HG03060 (cell line): ENCODE measurements around the gene NAT14.

Experiments
- ATAC-seq: cut with Tn5 transposase; IDR thresholded peaks from one replicate; pipeline ENCODE4 v1.9.1; 2021; ENCODE audit warnings: low read depth, moderate number of reproducible peaks; ENCODE audit not compliant: unreplicated experiment

NAT14 gene

GRCh38 chr19:55498246-55498840 is 13.4 kb downstream of the NAT14 start:
- no peak for ATAC-seq

- ATAC-seq: no peak
These were observed 15.5 kb downstream of the NAT14 start for GRCh38 chr19:55500368-55500952.

- no peak for ATAC-seq
These were observed 17.4 kb downstream of the NAT14 start for GRCh38 chr19:55502197-55502952.

- ATAC-seq: no peak
These were observed 18.1 kb downstream of the NAT14 start for GRCh38 chr19:55503157-55503501.

GRCh38 chr19:55503502-55504251 is 18.7 kb downstream of the NAT14 start:
- ATAC-seq: no peak

- ATAC-seq: no peak
These were observed 19.2 kb downstream of the NAT14 start for GRCh38 chr19:55504252-55504603.

- ATAC-seq: no peak
These were observed 20.0 kb downstream of the NAT14 start for GRCh38 chr19:55504981-55505380.

GRCh38 chr19:55508120-55508519 is 23.1 kb downstream of the NAT14 start:
- no peak for ATAC-seq

- ATAC-seq: peak; percentile 69
These were observed 32.1 kb downstream of the NAT14 start for GRCh38 chr19:55516878-55517620.

- ATAC-seq: no peak
These were observed 34.7 kb downstream of the NAT14 start for GRCh38 chr19:55519451-55520311.

- ATAC-seq: no peak
These were observed 35.8 kb downstream of the NAT14 start for GRCh38 chr19:55520691-55521292.

GRCh38 chr19:55525289-55526101 is 40.5 kb downstream of the NAT14 start:
- ATAC-seq: no peak

GRCh38 chr19:55526216-55527196 is 41.5 kb downstream of the NAT14 start:
- no peak for ATAC-seq

GRCh38 chr19:55527197-55528029 is 42.4 kb downstream of the NAT14 start:
- no peak for ATAC-seq

GRCh38 chr19:55528030-55528803 is 43.2 kb downstream of the NAT14 start:
- ATAC-seq: no peak
